Middle frontal gyrus (tissue), 1 donor: ENCODE measurements around the gene OPRL1.

ENCODE experiments used
- DNase-seq: peaks from one replicate; pipeline ENCODE4 v3.0.0-alpha.2; 2015; ENCODE audit warnings: low spot score; ENCODE audit errors: extremely low spot score

Gene OPRL1

GRCh38 chr20:64140061-64140931 lies 60.4 kb downstream of the OPRL1 start:
- DNase-seq: no peak

DNA sequence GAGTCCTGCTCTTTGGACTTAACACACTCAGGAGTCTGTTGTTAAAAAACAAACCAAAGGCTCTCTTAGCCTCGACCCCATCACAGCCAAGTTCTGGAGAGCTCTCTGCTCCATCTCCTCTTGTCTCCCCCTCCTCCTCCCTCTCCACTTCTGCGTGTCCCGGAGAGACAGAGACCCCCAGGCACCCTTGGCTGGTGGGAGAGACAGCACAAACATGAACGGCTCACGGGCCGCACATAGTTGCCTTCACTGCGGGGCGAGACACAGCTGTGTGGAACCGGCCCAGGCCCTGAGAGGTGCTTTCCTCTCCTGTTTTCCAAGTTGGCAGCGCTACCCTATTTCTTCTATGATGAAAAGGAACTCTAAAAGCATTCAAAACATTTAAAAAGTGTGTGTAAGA lies 61.1 kb downstream of the OPRL1 start:
- no peak for DNase-seq

DNA sequence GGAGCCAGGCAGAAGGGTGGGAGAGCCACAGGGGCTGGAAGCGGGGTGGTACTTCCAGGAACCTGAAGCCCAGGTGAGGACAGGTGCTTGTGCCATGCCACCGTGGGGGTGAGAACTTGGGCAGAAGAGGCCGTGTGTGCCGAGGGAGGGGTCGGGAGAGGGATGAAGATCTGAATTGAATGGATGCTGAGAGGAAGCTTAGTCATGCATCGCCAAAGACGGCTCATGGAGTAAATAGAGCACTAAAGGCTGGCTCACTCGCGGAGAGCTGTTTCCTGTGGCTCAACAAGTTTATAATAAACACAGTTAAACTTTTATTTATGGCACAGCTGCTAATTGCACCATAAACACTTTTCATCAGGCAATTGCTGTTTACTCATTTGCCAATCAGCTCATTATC lies 62.7 kb downstream of the OPRL1 start:
- no peak for DNase-seq

DNA sequence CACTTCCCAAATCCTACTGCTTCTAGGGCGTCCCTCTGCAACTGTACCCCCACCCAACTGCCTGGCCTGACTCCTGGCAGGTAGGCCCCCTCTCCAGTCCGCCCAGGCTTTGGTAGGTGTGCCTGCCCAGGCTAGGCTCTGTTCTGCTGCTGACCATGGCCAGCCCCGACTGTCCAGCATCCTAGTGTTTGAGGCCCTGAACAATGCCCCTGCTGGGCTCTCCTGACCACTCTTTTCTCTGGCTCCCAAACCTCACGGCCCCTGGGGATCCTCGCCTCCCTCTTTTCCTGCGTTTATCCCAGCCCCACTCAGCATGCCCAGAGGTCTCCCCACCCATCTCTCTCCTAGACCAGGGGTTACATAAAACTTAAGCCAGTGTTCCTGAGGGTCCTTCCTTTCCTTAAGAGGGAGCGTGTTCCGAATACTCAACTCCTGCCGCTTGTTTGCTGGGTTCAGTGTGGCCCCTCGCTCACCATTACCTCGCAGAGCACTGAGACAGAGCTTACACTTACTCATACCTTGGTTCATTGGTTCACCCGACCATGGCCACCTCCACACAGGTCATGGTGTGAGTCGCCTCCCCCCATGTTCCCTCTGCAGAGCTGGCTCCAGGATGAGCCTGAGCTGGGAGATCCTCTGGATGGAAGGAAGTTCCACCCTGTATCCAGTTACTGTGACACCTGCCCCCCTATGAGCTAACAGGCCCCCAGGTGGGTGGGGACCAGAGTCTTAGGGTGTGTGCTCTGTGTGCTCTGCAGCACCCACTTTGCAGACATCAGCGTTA lies 63.3 kb downstream of the OPRL1 start:
- no peak for DNase-seq

GRCh38 chr20:64144144-64144912 lies 64.4 kb downstream of the OPRL1 start:
- DNase-seq: no peak

- DNase-seq: no peak
Observed at GRCh38 chr20:64145458-64146300, 65.8 kb downstream of the OPRL1 start.

GRCh38 chr20:64146301-64146935 lies 66.5 kb downstream of the OPRL1 start:
- DNase-seq: no peak

GRCh38 chr20:64146936-64147477 lies 67.1 kb downstream of the OPRL1 start:
- DNase-seq: no peak

DNA sequence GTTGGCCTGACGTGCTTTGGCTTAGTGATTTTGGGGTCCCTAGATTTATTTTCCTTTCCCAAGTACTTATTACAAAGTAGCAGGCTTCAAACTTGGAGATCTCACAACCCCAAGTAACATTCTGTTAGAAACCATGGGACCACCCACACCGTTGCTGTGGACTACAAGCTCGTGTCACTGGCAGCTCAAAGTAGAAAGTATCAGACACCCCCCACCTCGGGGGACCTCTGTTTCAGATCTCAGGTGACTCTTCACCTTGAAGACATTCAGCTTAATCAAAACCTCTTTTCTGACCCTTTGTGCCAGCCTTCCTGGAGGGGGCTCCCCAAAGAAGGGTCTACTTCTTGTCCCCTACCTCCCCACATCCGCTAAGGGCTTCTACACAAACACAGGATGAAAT lies 68.7 kb downstream of the OPRL1 start:
- DNase-seq: no peak

DNA sequence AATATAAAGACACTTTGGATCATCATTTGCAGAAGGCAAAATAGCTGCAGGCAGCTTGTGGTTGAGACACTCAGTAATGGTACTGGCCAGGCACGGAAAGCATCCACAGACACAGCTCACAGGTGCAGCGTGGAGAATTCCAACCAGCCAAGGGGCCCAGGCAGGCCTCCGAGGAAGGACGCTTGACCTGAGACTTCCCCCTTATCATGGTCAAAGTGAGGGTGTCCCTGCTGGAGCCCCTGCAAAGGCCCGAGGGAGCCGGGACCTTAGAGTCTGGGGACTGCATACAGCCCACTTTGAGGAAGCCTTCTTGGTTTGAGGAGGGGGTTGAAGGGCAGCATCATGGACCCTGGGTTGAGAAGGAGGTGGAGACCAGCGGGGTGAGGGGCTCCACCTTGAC lies 69.3 kb downstream of the OPRL1 start:
- DNase-seq: no peak

- DNase-seq: no peak
Observed at GRCh38 chr20:64149809-64150560, 70.1 kb downstream of the OPRL1 start.
